ENCODE results near the gene LIN7B. TPM values are rescaled to one million over a fixed set of nuclear protein-coding genes. Genes with fewer than 3 reads are reported as not detected.

The LIN7B gene
- total RNA-seq, 1 donor from 2014 or later = 23.8 TPM

GRCh38 chr19:49106648-49107135 lies 7.5 kb upstream of the LIN7B start:
- no peaks in the 10 kb centered on the region for H3K9me3 ChIP-seq
- no peak overlapping the region for H3K27ac ChIP-seq
- no peak for DNase-seq (ENCODE audit: extremely low spot score in 2 of 2)
- H3K36me3 ChIP-seq = peaks cover 0 to 70% of the 10 kb centered on the region in 2 donors
- H3K4me3 ChIP-seq = no peak overlapping the region
- peaks cover 6% of the 10 kb centered on the region for H3K4me1 ChIP-seq
- TF ChIP-seq POLR2AphosphoS5 (IDR thresholded peaks at IDR 0.05; ENCODE audit: insufficient read depth in 1 of 2, low read depth in 1 of 2) (no peak), POLR2A (IDR thresholded peaks at IDR 0.05) (no peak), CTCF (IDR thresholded peaks at IDR 0.05) (peak in 2 of 3 experiments; percentile 22 to 53)
- no peaks in the 10 kb centered on the region for H3K27me3 ChIP-seq
- intact Hi-C loops (cut with DNase I) = no loop called here

GRCh38 chr19:49107625-49108459 lies 6.3 kb upstream of the LIN7B start:
- Histone ChIP-seq H3K27me3 (no peaks in the 10 kb centered on the region), H3K4me1 (peaks cover 6% of the 10 kb centered on the region), H3K27ac (no peak overlapping the region), H3K4me3 (no peak overlapping the region), H3K9me3 (no peaks in the 10 kb centered on the region), H3K36me3 (peaks cover 0 to 58% of the 10 kb centered on the region in 2 donors)
- intact Hi-C loops (cut with DNase I) = no loop called here
- no peak for DNase-seq (ENCODE audit: extremely low spot score in 2 of 2)
- no peak for TF ChIP-seq CTCF (IDR thresholded peaks at IDR 0.05)
- TF ChIP-seq POLR2A (IDR thresholded peaks at IDR 0.05) = no peak

- Histone ChIP-seq H3K27me3 (no peaks in the 10 kb centered on the region), H3K4me1 (peaks cover 13% of the 10 kb centered on the region), H3K9me3 (no peaks in the 10 kb centered on the region), H3K27ac (no peak overlapping the region), H3K4me3 (no peak overlapping the region), H3K36me3 (peaks cover 0 to 46% of the 10 kb centered on the region in 2 donors)
- DNase-seq (ENCODE audit: extremely low spot score in 2 of 2) = no peak
- intact Hi-C loops (cut with DNase I) = no loop called here
- TF ChIP-seq POLR2AphosphoS5 (IDR thresholded peaks at IDR 0.05; ENCODE audit: insufficient read depth in 1 of 2, low read depth in 1 of 2) (no peak), CTCF (IDR thresholded peaks at IDR 0.05) (no peak)
Observed at GRCh38 chr19:49109051-49109450, 5.1 kb upstream of the LIN7B start.

GRCh38 chr19:49109569-49110233 lies 4.5 kb upstream of the LIN7B start:
- no peaks in the 10 kb centered on the region for H3K9me3 ChIP-seq
- no peak overlapping the region for H3K27ac ChIP-seq
- intact Hi-C loops (cut with DNase I) = no loop called here
- H3K4me1 ChIP-seq = peaks cover 14% of the 10 kb centered on the region
- H3K27me3 ChIP-seq = no peaks in the 10 kb centered on the region
- DNase-seq (ENCODE audit: extremely low spot score in 2 of 2) = no peak
- no peak overlapping the region for H3K4me3 ChIP-seq
- H3K36me3 ChIP-seq = peaks cover 0 to 40% of the 10 kb centered on the region in 2 donors
- TF ChIP-seq POLR2AphosphoS5 (IDR thresholded peaks at IDR 0.05; ENCODE audit: insufficient read depth in 1 of 2, low read depth in 1 of 2) (no peak), CTCF (IDR thresholded peaks at IDR 0.05) (no peak), POLR2A (IDR thresholded peaks at IDR 0.05) (no peak)

- Histone ChIP-seq H3K4me1 (peaks cover 20% of the 10 kb centered on the region), H3K9me3 (no peaks in the 10 kb centered on the region), H3K4me3 (no peak overlapping the region), H3K36me3 (peaks cover 0 to 31% of the 10 kb centered on the region in 2 donors), H3K27ac (no peak overlapping the region), H3K27me3 (no peaks in the 10 kb centered on the region)
- TF ChIP-seq CTCF (IDR thresholded peaks at IDR 0.05) (no peak), POLR2A (IDR thresholded peaks at IDR 0.05) (no peak), POLR2AphosphoS5 (IDR thresholded peaks at IDR 0.05; ENCODE audit: insufficient read depth in 1 of 2, low read depth in 1 of 2) (no peak)
- DNase-seq (ENCODE audit: extremely low spot score in 2 of 2) = no peak
- intact Hi-C loops (cut with DNase I) = no loop called here
Observed at GRCh38 chr19:49110567-49110966, 3.6 kb upstream of the LIN7B start.
